Nucleus accumbens (tissue), 56 donors: ENCODE measurements around the gene ARL3.
A peak's percentile ranks its signal among the peaks of the same experiment; 100 is the strongest.
"Not testable (repeated sequence)": the region's sequence is repeated elsewhere in the genome, so short reads cannot be mapped to it uniquely, and the experiment has no call there.

Source experiments
- DNase-seq, 56 donors: peaks; one replicate each; lab custom pipeline; 2025; lab: John Stamatoyannopoulos, UW

The ARL3 gene, protein sequence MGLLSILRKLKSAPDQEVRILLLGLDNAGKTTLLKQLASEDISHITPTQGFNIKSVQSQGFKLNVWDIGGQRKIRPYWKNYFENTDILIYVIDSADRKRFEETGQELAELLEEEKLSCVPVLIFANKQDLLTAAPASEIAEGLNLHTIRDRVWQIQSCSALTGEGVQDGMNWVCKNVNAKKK

GRCh38 chr10:102713814-102714620 lies at the start of gene ARL3:
TSS of gene ARL3 (minus strand) at chr10:102714397. CDS start at chr10:102714275, 122 bp downstream.
- DNase-seq, result peak; percentile 80 to 99 (median 97)

GRCh38 chr10:102763037-102763607 lies 48.9 kb upstream of the ARL3 start:
- DNase-seq, result no peak

- DNase-seq, result no peak
Observed at GRCh38 chr10:102762401-102763015, 48.3 kb upstream of the ARL3 start.

GRCh38 chr10:102761981-102762380 lies 47.8 kb upstream of the ARL3 start:
- DNase-seq, result no peak

DNA sequence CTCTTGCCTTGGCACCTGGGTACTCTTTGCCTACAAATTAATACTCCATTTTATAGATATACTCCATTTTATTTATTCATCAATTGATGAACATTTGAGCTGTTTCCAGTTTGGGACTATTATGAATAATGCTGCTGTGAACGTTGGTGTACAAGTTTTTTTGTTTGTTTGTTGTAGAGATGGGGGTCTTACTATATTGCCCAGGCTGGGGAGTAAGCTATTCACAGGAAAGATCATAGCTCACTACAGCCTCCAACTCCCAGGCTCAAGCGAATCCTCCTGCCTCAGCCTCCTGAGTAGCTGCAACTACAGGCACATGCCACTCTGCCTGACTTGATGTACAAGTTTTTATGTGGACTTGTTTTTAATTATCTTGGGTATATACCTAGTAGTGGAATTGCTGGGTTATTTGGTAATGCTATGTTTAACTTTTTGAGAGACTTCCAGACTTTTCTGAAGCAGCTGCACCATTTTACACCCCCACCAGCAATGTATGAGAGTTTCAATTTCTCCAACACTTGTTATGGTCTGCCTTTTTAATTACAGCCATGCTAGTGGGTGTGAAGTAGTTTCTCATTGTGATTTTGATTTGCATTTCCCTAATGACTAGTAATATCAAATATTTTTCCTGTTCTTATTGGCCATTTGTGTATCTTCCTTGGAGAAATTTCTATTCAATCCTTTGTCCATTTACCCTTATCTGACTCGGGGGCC lies 45.5 kb upstream of the ARL3 start:
- DNase-seq, result no peak

GRCh38 chr10:102758933-102759262 lies 44.7 kb upstream of the ARL3 start:
- not testable (repeated sequence) for DNase-seq

GRCh38 chr10:102758240-102758932 lies 44.2 kb upstream of the ARL3 start:
- no peak for DNase-seq

DNA sequence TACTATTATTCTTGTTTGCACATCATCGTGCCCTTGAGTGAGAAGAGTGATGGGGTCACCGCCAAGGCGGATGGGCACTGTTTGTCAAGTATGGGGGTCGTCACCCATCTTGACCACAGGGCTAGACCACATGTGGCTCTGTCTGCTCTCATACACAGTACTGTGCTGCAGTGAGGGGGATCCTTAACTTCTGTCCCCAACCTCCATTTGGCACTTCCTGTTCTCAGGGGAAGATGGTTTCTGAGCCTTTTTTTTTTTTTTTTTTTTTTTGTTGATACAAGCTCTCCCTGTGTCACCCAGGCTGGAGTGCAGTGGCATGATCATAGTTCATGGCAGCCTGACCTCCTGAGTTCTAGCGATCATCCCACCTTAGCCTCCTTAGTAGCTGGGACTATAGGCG lies 43.1 kb upstream of the ARL3 start:
- no peak for DNase-seq

- no peak for DNase-seq
Observed at GRCh38 chr10:102753718-102754117, 39.5 kb upstream of the ARL3 start.

DNA sequence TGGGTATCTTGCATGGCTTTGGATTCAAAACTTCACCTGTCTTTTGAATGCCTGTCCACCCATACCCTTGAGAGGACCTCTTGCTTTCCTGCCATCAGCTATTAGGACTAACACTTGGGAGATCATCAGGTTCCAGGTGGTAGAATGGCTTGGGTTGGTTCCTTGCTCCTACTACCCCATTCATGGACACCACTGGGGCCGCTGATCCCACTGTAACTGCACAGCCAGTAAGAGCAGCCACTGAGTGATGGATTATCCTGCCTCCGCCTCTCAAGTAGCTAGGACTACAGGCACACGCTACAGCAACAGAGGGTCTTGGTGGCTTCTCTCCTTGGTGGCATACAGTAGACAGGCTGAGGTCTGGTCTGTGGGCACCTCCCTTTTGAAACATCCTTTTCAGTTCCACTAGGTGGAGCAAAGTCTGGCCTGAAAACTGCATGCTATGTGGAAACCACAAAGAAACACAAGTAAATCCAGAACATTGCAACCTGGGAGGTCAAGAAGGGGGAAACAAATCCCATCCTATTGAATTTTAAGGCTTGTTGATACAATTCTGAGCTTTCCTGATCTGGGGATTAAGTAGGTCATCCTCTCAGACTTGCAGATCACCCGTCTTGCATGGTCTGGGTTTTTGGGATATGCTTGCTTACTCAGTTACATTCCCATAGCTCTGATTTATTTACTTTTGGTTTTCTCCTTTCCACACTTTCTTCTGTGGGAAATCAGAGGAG lies 38.9 kb upstream of the ARL3 start:
- DNase-seq, result peak in 3 of 56 donors; percentile 3 to 8 (median 3)

- DNase-seq, result no peak
Observed at GRCh38 chr10:102752266-102752930, 38.2 kb upstream of the ARL3 start.

GRCh38 chr10:102745157-102745556 lies 31.0 kb upstream of the ARL3 start:
- DNase-seq, result no peak

DNA sequence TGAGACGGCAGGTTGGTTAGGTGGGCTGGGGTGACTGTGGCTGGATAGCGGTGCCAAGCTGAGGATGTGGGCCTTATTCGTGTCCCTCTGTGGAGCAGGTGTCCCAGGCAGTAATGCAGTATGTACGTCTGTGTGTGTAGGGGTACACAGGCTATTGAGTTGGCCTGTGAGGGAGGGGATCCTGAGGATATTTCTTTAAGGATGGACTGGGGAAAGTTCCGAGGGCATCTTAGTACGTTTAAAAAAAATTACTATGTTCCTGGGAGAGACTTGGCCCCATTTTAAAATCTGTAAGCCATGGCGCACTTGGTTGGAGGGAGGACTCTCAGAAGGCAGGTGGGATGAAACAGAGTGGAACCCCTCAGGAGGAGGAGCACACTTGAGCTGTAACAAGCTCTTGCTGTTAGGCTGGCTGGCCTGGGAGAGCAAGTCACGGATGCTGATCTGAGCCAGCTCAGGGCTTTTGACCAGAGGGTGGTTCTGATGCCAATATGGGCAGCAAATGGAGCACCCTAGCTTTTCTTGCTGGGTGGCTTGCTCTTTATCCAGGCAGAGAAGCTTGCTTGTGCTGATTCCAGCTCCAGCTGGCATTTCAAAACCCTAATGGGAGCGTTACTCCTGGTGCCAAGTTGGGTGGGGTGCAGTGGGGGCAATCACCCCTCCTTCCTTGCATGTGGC lies 30.3 kb upstream of the ARL3 start:
- peak in 30 of 56 donors; percentile 3 to 52 (median 22) for DNase-seq

GRCh38 chr10:102743588-102744373 lies 29.6 kb upstream of the ARL3 start, which contains the start of gene WBP1L:
TSS of gene WBP1L (plus strand) at chr10:102743948. CDS start at chr10:102744054, 106 bp downstream.
- peak; percentile 52 to 99 (median 96) for DNase-seq

- DNase-seq, result peak in 1 of 56 donors; percentile 37
Observed at GRCh38 chr10:102743078-102743587, 28.9 kb upstream of the ARL3 start.

DNA sequence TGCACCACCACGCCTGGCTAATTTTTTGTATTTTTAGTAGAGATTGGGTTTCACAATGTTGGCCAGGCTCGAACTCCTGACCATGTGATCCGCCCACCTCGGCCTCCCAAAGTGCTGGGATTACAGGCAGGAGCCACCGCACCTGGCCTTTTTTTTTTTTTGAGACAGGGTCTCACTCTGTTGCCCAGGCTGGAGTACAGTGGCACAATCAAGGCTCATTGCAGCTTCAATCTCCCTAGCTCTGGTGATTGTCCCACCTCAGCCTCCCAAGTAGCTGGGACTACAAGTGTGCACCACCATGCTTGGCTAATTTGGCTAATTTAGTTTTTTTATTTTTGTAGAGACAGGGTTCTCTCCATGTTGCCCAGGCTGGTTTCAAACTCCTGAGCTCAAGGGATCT lies 28.1 kb upstream of the ARL3 start:
- not testable (repeated sequence) for DNase-seq

GRCh38 chr10:102741726-102742237 lies 27.6 kb upstream of the ARL3 start:
- no peak for DNase-seq
